Cardiac septum (tissue), 1 donor: ENCODE results near the gene HTR1E. TPM values are rescaled to one million over a fixed set of nuclear protein-coding genes. Genes with fewer than 3 reads are reported as not detected.
"Not testable (repeated sequence)": the region's sequence is repeated elsewhere in the genome, so short reads cannot be mapped to it uniquely, and the experiment has no call there.

Experiments
- DNase-seq: peaks from one replicate; pipeline ENCODE4 v3.0.0-alpha.2; 2020; ENCODE audit warnings: low spot score
- intact Hi-C: fragments of 100-400 bp; cut with DNase I; formaldehyde crosslinking; loops from one replicate; pipeline ENCODE4 v1.14.0; 2022
- total RNA-seq: library from RNA; stranded (reverse); fragmentation: NEBNext Ultra II Directional; extraction: Animal tissue kit (Norgen Biotek cat#: 25700); gene quantifications from one replicate; pipeline ENCODE4 v1.2.1, GENCODE V29; 2021
- donor health status: DM: no; HTN: no; CAD: no.

Gene HTR1E
- total RNA-seq, 1 donor from 2014 or later = not detected

GRCh38 chr6:86966271-86966670 lies 28.9 kb downstream of the HTR1E start:
- intact Hi-C loops = no loop called here
- DNase-seq = no peak

- intact Hi-C loops = no loop called here
These were observed 32.2 kb downstream of the HTR1E start for GRCh38 chr6:86969573-86969972.

DNA sequence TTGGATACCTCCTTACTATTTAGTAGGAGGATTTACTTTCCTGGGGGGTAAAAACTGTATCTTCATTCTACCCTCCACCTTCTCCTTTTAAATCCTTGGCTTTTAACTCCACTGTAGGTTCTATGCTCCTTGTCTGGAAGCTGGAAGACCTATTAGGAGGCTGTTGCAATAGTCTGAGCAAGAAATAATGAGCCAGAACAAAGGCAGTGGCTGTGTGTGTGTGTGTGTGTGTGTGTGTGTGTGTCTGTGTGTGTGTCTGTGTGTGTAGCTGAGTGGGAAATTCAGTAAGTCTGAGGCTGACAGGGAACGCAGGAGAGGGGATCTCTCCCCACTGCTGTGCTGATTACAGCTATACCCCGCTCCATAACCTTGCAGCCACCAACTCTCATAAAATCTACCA lies 35.8 kb downstream of the HTR1E start:
- intact Hi-C loops = no loop called here
- DNase-seq = no peak

More at GRCh38 chr6:86969573-86969972, 32.2 kb downstream of the HTR1E start:
- no peak for DNase-seq

GRCh38 chr6:86978251-86978650 lies 40.9 kb downstream of the HTR1E start:
- DNase-seq = no peak
- intact Hi-C loops = no loop called here

- intact Hi-C loops = no loop called here
These were observed 64.2 kb downstream of the HTR1E start for GRCh38 chr6:87001494-87001893.

GRCh38 chr6:87002391-87002790 lies 65.1 kb downstream of the HTR1E start:
- intact Hi-C loops, DNase-seq: not testable (repeated sequence)

More at GRCh38 chr6:87001494-87001893, 64.2 kb downstream of the HTR1E start:
- no peak for DNase-seq

DNA sequence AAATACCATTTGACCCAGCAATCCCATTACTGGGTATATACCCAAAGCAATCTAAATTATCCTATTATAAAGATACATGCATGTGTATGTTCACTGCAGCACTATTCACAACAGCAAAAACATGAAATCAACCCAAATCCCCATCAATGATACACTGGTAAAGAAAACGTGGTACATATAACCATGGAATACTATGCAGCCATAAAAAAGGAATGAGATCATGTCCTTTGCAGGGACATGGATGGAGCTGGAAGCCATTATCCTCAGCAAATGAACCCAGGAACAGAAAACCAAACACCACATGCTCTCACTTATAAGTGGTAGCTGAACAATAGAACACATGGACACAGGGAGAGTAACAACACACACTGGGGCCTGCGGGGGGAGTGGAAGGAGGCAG lies 69.2 kb downstream of the HTR1E start:
- intact Hi-C loops, DNase-seq: not testable (repeated sequence)

- DNase-seq, intact Hi-C loops: not testable (repeated sequence)
These were observed 72.3 kb downstream of the HTR1E start for GRCh38 chr6:87009581-87009980.

DNA sequence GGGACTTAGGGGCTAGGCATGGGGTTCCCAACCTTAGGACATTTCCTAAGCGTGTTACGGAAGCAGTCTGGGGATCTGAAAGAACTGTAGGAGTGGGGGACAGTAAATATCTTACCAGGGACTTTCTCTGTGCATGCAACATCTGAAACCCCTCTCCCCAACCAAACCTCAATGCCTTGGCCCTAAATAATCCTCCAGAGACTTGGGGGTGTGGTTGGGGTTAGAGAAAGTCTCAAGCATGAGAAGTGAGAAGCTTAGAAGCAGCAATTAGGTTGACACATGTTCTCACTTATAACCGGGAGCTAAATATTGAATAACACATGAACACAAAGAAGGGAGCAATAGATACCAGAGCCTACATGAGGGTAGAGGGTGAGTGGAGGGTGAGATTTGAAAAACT lies 74.7 kb downstream of the HTR1E start:
- intact Hi-C loops = no loop called here

GRCh38 chr6:87012743-87013142 lies 75.4 kb downstream of the HTR1E start:
- intact Hi-C loops = no loop called here
- no peak for DNase-seq

More for the DNA sequence above, 74.7 kb downstream of the HTR1E start:
- no peak for DNase-seq

DNA sequence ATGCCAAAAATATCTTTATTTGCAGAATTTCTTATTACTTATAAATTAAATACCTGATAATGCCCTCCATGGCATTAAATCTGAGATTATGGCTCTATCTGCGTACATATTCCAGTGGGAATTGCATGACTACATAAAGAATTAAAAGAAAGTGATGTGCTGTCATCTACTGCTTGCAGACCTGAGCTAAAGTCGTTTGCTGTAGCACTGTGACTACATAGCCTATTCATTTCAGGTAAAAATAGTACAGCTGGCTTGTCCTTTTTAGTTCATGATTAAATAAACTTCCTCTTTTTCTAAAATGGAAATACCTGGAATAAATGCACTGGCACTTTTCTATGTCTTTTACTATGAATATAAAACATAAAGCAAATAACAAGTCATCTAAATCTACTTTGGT lies 79.4 kb downstream of the HTR1E start:
- DNase-seq = no peak
- intact Hi-C loops = no loop called here

DNA sequence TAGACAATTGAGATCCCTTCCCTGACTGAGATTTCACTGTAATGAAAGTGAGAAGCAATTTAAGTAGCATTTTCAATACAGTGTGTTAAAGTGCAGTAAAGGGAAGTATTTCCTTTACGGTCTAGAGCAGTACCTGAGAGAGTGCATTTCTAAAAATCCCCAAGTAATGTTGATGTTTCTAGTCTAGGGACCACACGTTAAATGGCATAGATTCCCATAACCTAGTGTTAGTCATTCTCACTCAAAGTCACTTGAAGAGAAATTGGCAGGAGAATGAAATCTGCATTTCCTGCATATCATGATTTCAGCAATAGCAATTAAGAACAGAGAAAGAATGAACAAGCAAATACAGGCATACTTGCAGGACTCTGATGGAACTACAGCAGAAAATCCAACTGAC lies 89.7 kb downstream of the HTR1E start:
- no peak for DNase-seq
- intact Hi-C loops = no loop called here

DNA sequence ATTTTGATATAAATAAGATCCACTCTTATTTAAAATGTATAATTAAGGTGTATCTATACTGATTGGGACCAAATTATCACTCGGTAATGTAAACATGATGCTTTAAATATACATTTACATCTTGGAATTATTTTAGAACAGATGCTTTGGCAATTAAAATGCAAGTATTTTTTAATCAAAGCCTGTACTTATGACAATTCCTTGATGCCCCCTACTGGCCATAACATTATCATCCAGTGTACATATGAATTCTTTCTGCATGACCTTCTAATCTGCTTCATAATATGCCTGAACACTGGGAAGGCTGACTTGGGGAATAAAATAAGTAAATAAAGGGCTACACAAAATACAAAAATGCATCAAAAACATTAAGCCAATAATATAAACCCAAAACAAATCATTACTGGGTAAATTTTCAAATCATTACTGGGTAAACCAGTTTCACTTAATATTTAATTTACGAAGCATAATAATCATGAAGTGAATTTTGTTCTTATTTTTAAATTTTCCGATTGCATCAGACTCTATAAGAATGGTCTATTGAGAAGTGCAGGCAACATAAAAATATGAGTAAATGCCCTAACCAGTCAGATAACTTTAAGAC lies 92.5 kb downstream of the HTR1E start:
- intact Hi-C loops = no loop called here

GRCh38 chr6:87040729-87041128 lies 103.4 kb downstream of the HTR1E start:
- DNase-seq = no peak
- intact Hi-C loops = no loop called here

More for the DNA sequence above, 92.5 kb downstream of the HTR1E start:
- DNase-seq = no peak

DNA sequence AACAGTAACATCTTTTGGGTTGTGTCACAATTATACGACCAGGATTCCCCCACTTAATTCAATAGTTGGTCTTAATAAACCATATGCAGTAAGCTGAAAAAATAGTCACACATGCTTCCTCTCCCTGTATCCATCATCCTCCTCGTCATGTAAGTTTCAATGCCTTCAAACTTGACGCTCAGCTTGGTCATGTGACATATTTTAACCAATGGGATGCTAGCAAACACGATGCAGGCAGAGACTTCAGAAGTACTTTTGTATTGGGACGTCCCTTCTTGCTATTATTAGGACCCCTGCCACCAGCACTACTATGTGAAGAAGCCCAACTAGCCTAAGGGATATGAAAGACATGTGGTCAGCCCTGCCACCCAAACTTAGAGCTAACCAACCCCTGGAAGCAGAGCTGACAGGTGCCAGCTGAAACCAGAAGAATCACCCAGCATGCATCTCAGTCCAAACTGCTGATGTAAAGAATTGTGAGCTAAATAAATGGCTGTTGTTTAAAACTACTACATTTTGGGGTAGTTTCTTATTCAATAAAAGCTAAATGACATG lies 108.3 kb downstream of the HTR1E start:
- intact Hi-C loops = no loop called here
- no peak for DNase-seq

DNA sequence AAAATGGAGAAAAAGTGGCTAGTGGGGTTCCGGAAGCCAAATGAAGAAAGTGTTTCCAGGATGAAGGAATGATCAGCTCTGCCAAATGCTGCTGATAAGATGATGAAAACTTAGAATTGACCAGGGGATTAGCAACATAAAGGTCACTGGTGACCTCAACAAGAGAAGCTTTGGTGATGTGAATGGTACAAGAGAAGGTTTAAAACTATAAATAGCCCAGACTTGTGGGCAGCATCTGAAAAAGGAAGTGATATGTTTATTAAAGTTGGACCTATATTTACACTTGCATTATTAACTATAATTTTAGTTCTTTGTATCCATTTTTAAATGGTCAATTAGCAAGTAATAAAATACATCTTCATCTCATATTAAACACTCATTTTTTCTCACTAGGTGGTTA lies 112.5 kb downstream of the HTR1E start:
- no peak for DNase-seq
- intact Hi-C loops = no loop called here

- no peak for DNase-seq
- intact Hi-C loops = no loop called here
These were observed 116.0 kb downstream of the HTR1E start for GRCh38 chr6:87053312-87053711.

DNA sequence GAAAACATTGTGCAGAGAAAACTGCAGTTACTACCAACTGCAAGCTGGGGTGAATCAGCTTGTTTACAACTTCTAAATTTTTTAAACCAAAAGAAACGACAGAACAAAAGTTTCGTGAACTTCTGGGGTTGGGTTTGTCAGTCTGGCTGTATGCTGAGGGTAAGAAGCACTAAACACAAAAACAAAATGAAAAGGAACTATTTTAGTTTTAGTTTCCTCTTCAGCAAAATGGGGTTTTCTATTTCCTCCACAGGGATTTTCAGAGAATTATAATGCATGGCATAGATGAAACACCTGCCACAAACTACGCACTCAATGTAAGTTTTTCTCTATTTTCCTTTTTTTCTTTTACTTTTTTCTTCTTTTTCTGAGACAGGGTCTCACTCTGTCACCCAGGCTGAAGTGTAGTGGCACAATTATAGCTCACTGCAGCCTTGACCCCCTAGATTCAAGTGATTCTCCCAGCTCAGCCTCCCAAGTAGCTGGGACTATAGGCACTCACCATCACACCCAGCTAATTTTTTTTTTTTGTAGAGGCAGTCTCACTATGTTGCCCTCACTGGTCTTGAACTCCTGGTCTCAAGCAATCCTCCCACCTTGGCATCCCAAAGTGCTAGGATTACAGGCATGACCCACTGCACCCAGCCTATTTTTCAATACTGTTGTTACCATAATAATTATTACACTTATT lies 117.0 kb downstream of the HTR1E start:
- DNase-seq = no peak
- intact Hi-C loops = no loop called here

DNA sequence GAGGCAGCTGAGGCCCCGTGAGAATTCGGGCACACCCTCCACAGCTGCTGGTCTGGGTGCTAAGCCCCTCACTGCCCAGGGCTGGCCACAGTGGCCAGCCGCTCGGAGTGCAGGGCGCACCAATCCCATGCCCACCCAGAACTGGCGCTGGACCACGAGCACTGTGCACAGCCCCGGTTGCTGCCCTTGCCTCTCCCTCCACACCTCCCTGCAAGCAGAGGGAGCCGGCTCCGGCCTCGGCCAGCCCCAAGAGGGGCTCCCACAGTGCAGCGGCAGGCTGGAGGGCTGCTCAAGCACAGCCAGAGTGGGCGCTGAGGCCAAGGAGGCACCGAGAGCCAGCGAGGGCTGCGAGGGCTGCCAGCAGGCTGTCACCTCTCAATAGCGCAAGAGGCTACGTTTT lies 122.6 kb downstream of the HTR1E start:
- no peak for DNase-seq
- intact Hi-C loops = no loop called here

DNA sequence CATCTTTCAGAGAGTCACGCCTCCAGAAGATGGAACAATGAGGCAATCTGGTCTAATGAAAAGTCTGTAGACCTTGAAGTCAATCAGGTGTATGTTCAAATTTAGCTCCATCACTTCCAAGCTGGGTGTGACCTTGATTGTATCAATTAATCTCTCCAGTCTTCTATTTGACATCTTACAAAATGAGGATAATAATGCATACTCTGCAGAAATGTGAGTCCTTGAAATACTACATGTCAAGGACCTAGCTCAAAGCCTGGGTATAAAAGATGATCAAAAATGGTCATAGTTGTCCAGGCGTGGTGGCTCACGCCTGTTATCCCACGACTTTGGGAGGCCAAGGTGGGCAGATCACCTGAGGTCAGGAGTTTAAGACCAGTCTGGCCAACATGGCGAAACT lies 127.8 kb downstream of the HTR1E start:
- intact Hi-C loops = no loop called here

More for the DNA sequence above, 127.8 kb downstream of the HTR1E start:
- DNase-seq = no peak
